GM19438 (cell line): ENCODE data around the gene BAIAP2L2.

ENCODE experiments used
- ATAC-seq: cut with Tn5 transposase; IDR thresholded peaks from one replicate; pipeline ENCODE4 v1.9.1; 2021; ENCODE audit warnings: low read depth; ENCODE audit not compliant: unreplicated experiment

BAIAP2L2 gene

DNA sequence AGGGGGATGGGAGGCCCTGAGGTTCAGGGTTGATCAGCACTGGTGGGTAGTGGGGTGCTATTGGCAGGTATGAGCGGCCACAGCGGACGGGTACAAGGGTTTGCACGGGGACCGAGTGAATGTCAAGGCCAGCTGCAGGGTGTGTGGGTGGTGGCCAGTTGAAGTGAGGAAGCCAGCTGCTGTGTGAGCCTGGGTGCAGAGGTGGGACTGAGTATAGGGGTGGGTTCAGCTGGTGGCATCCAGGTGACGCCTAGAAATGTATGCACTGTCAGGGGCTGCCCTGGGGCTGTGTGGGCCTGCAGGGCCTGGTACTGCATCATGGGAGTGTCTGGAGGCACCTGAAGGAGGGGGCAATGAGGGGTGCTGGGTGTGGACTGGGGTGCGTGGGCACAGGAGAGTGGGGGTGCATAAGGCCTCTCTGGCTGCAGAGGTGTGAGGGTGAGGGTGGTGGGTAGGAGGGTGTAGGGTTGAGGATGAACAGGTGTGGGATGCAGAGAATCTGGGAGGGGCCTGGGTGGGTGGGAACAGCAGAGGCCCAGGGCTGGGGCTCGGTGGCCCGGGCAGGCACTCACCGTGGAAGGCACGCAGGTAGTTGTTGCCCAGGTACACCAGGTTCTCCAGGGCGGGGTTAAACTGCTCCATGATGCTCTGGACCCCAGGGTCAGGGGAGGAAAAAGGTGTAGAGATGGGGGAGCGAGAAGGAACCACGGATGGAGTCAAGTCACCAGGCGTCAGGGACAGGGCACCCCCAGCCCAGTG is 1.7 kb downstream of the BAIAP2L2 start:
- no peak for ATAC-seq

DNA sequence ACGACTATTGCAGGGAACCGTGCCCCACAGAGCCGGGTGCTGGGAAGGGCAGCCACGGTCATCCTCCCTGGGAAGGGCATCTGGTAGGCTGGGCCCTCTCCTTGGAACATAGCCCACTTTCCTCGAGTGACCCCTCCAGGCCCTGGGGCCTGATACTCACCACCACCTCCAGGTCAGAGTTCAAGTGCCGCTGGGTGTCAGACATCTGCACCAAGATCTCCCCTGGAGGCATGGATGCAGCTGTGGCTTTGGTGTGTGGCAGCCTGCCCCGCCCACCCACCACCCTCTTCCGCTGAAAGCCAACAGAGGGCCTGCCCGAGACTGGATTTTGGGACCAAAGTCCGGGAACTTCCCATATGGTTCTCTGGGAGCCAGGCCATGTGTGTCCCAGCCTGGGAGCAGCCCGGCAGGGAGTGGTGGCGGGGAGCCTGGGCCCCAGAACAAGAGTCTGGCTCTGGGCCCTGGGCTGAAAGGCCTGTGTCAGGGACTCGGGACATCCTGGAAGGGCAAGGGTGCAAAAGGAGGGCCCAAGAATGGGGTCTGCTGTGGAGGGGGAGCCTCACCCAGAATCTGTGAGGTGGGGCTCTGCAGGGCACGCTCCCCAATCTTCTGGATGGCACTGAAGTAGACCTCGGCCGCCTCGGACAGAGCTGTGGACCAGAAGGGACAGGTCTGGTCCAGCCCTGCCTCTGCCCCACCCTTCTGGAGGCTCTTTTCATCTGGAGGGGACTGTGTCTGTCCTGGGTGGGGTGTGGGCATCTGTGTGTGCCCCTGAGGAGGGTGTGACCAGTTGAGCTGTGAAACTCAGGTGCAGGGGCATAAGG is 2.6 kb downstream of the BAIAP2L2 start:
- ATAC-seq, result no peak

DNA sequence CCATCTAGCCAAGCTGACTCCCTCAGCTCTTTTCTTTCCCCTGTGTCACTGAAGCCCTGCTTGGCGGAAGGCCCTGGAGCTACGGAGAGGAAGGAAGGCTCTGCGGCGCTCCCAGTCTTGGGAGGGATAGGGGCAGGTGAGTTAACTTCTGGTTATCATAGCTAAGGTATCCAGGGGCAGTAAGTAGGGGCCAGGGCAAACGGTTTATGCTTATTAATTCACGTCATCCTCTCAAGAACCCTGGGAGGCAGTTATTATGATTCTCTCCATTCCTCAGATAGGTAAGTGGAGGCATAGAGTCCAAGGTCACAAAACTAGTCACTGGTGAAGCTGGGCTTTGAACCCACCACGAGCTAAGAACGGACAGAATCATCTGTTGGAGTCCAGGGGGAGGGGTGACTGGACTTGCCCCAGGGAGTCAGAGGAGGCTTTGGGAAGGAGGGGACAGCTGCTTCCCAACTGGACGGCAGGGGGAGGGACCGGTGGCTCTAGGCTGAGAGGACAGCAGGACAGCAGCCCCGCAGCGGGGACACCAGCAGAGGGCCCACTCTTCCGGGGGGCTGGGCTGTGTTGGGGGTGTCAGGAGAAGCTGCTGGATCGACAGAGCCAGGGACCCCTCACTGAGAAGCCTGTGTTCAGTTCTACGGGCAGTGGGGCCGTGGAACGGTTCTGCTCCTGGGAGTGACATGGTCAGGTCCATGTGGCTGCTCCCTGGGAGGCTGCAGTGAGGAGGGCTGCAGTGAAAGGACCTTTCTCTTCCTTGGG is 3.5 kb downstream of the BAIAP2L2 start:
- ATAC-seq, result no peak

- no peak for ATAC-seq
Measured at GRCh38 chr22:38104084-38104483, 6.4 kb downstream of the BAIAP2L2 start.

DNA sequence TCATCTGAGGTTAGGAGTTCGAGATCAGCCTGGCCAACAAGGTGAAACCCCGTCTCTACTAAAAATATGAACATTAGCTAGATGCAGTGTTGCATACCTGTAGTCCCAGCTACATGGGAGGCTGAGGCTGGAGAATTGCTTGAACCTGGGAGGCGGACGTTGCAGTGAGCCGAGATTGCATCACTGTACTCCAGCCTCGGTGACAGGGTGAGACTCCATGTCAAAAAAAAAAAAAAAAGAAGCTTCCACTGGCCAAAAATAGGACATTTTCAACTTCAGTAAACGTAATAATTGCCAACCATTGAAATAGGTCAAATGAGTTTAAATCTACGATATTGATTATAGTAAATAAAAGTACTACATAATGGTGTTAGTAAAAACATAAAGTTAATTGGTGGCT is 6.8 kb downstream of the BAIAP2L2 start:
- no peak for ATAC-seq

GRCh38 chr22:38098410-38099249 is 11.9 kb downstream of the BAIAP2L2 start:
- ATAC-seq, result no peak

DNA sequence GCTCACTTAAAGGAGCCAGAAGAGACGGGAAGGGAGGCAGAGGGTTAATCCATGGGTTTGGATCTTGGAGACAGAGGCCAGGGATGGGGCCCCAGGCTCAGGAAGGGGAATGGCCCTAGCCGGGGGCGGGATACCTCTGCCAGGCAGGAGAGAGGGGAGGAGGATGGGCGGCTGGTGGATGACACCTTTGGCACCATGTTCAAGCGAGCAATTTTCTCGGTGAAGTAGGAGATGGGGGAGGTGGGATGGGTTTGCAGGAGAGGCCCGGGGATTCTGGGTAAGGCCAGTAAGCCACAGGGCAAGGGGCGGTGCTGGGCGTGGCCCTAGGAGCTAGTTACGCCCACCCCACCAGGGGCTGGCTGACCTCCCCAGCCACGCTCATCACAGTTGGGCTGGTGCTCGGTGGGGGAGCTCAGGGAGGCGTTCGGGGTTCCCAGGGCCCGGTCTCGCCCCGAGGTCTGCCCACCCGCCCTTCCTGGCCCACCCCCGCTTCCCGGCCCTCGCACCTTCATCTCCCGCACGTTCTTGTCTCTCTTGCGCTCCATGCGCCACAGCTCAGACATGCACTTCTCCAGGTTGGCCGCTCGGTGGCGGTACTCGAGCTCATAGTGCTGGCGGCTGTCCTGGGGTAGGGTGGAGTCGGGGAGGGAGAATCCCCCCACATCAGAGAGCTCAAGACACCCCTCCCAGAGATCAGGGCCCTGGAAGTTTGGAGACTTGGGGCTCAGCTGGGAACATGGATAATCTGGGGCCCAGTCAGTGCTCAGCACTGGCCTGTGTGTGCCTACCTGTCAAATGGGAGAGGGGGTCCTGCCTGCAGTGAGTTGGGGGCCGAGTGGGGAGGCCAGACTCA is 12.7 kb downstream of the BAIAP2L2 start:
- ATAC-seq, result no peak

GRCh38 chr22:38097058-38097457 is 13.4 kb downstream of the BAIAP2L2 start:
- ATAC-seq, result no peak

GRCh38 chr22:38089474-38089851 is 21.0 kb downstream of the BAIAP2L2 start:
- ATAC-seq, result no peak

- no peak for ATAC-seq
Measured at GRCh38 chr22:38088629-38089473, 21.6 kb downstream of the BAIAP2L2 start.

DNA sequence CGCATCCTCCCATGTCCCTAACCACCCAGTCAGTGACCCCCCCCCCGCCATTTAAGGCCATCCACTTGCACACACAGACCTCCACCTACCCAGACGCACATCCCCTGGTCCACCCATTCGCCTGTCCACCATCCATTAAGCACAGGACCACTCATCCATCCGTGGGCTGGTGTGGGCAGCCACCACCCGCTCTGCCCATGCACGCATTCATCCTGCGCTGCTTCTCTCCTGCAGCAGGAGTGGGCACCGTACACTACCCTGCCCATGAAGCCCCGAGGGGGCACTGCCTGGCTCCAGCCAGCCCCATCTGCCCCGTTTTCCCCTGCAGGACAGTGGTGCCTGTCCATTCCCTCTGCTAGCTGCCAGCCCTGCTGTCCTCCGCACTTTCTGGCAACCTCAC is 22.6 kb downstream of the BAIAP2L2 start:
- no peak for ATAC-seq

GRCh38 chr22:38086942-38087341 is 23.5 kb downstream of the BAIAP2L2 start:
- ATAC-seq, result no peak

DNA sequence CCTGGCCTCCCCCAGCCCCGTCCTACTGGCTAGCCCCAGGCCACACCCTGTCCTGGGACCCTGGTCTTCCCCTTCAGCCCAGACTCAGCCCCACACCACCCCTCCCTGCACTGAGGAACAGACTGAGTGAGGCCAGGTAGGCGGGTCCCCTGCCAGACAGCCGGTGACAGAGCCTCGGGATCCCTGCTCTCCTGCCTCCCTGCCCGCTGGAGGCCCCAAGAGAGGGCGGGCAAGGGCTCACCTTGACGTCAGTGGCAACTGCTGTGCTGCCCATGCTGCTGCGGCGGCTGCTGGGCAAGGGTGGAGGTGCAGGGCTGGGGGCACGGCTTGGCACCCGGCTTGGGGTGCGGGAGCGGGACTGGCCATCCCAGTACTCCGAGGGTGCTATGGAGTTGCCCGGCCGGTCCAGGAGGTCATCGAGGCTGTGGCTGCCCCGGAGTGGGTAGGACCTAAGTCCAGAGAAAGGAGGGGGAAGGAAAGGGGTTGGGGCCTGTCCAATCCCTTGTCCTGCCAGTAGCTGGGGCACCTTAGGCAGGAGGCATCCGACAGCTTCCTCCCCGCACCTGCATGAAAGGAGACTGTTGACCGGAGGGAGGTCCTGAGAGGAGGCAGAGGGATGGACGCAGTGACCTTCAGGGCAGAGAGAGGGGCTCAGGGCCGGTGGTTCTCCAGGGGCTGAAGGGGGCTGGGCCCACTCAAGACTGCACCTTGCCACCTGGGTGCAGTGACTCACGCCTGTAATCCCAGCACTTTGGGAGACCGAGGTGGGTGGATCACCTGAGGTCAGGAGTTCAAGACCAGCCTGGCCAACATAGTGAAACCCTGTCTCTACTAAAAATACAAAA is 24.3 kb downstream of the BAIAP2L2 start:
- no peak for ATAC-seq

GRCh38 chr22:38085501-38085900 is 25.0 kb downstream of the BAIAP2L2 start:
- ATAC-seq, result no peak

GRCh38 chr22:38085056-38085455 is 25.4 kb downstream of the BAIAP2L2 start:
- ATAC-seq, result no peak

- no peak for ATAC-seq
Measured at GRCh38 chr22:38083931-38084631, 26.4 kb downstream of the BAIAP2L2 start, which contains the start of gene SLC16A8. TSS of gene SLC16A8 (minus strand) at chr22:38084184. CDS start at chr22:38082873, 1,311 bp downstream.
